ENCODE data around the gene MUC6.

DNA sequence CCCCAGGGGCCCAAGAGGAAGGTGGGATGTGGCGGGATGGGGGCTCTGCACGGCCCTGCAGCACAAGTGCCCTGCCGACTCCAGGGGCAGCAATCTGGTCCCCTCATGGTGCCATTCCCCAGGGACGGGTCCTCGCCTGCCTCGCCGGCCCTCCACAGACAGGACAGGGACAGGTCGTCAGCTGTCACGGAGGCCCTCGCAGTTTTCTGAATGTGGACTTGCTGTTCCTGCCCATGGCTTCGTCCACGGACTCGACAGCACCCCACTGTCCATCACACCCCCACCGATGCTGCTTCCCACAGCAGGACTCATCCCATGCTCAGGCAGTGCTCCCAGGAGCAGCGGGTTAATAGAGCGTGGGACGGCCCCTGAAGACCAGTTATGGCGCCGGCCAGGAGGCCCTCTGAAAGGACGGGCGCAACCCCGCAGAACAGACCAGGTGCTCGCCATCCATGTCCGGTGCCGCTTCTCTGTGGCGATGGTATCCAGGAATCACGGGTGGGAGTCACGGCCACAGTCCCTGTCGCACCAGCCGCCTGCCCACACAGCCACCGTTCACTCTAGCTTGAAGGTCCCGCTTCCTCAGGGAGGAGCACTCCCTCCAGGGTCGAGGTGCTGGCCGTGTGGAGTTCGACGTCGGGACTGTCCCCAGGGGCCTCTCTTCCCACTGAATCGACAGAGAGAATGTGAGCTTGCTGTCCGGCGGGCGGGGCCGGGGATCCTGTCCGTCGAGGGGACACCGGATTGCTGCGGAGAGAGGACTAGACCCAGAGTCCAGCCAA lies 19.7 kb upstream of the MUC6 start:
- TF ChIP-seq POLR2AphosphoS5 (IDR thresholded peaks at IDR 0.05; ENCODE audit: low read depth, low read length): no peak
- TF ChIP-seq TAF1 (IDR thresholded peaks at IDR 0.05; ENCODE audit: borderline replicate concordance, insufficient read depth, low read length): no peak
- TF ChIP-seq, protein P1, sequence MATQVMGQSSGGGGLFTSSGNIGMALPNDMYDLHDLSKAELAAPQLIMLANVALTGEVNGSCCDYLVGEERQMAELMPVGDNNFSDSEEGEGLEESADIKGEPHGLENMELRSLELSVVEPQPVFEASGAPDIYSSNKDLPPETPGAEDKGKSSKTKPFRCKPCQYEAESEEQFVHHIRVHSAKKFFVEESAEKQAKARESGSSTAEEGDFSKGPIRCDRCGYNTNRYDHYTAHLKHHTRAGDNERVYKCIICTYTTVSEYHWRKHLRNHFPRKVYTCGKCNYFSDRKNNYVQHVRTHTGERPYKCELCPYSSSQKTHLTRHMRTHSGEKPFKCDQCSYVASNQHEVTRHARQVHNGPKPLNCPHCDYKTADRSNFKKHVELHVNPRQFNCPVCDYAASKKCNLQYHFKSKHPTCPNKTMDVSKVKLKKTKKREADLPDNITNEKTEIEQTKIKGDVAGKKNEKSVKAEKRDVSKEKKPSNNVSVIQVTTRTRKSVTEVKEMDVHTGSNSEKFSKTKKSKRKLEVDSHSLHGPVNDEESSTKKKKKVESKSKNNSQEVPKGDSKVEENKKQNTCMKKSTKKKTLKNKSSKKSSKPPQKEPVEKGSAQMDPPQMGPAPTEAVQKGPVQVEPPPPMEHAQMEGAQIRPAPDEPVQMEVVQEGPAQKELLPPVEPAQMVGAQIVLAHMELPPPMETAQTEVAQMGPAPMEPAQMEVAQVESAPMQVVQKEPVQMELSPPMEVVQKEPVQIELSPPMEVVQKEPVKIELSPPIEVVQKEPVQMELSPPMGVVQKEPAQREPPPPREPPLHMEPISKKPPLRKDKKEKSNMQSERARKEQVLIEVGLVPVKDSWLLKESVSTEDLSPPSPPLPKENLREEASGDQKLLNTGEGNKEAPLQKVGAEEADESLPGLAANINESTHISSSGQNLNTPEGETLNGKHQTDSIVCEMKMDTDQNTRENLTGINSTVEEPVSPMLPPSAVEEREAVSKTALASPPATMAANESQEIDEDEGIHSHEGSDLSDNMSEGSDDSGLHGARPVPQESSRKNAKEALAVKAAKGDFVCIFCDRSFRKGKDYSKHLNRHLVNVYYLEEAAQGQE (IDR thresholded peaks at IDR 0.05; ENCODE audit: insufficient read depth in 1 of 2, low read depth in 2 of 2, low read length in 2 of 2): no peak
- no peak for TF ChIP-seq SIN3A (IDR thresholded peaks at IDR 0.05; ENCODE audit: borderline replicate concordance, insufficient read depth, low read length)
- no peak for TF ChIP-seq FOXP2 (optimal IDR thresholded peaks at IDR 0.05; ENCODE audit: borderline replicate concordance, extremely low read depth, extremely low read length, insufficient read depth)

Data from PFSK-1 (cell line).